Stimulated activated CD4-positive, alpha-beta T cell treated with anti-CD3 and anti-CD28 coated beads, TNF-alpha, amount 100 ng/mL, for 4 hours (primary cell): ENCODE results near the gene ROGDI.
A peak's percentile ranks its signal among the peaks of the same experiment; 100 is the strongest.
"Not testable (repeated sequence)": the region's sequence is repeated elsewhere in the genome, so short reads cannot be mapped to it uniquely, and the experiment has no call there.

ENCODE experiments used
- DNase-seq, 3 experiments: peaks; one replicate each; pipeline ENCODE4 v3.0.0-alpha.2; 2020; ENCODE audit warnings: low read depth in 3 of 3

The ROGDI gene

GRCh38 chr16:4792951-4793513 lies 9.4 kb downstream of the ROGDI start:
- DNase-seq, result no peak

DNA sequence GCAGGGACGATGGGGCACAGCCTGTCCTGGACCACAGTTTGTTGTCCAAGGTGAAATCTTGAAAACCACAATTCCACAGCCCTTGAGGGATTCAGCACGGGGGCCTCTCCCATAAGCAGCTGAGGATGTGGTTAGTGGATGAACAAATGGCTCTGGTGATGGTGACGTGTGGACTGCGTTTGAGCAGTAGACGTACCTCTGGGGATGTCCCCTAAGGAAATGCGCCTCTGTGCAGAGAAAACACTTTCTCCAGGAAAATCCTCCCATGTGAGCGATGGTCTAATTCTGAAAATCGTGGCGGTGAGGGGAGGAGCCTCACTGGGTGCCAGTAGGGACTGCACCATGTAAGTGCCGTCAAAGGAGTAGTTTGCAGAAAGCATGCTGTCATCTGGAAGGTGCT lies 11.6 kb downstream of the ROGDI start:
- no peak for DNase-seq

- DNase-seq, result no peak
Measured at GRCh38 chr16:4790261-4790660, 12.2 kb downstream of the ROGDI start.

DNA sequence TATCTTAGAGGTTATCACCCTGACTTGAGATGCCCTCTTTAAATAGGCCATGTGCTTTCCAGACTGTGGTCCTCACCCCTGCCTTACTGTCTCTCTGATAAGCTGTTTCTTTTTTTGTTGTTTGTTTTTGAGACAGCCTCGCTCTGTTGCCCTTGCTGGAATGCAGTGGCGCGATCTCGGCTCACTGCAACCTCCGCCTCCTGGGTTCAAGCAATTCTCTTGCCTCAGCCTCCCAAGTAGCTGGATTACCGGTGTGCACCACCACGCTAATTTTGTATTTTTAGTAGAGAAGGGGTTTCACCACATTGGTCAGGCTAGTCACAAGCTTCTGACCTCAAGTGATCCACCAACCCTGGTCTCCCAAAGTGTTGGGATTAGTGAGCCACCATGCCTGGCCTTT lies 13.5 kb downstream of the ROGDI start:
- DNase-seq, result no peak

- DNase-seq, result no peak
Measured at GRCh38 chr16:4788489-4788889, 13.9 kb downstream of the ROGDI start.

- DNase-seq, result no peak
Measured at GRCh38 chr16:4787627-4788482, 14.6 kb downstream of the ROGDI start, which contains the start of gene SEPTIN12. Gene SEPTIN12, minus strand, starts transcription at chr16:4788345. Its CDS starts 700 bp downstream, at chr16:4787645.

- DNase-seq, result no peak
Measured at GRCh38 chr16:4787068-4787467, 15.4 kb downstream of the ROGDI start.

DNA sequence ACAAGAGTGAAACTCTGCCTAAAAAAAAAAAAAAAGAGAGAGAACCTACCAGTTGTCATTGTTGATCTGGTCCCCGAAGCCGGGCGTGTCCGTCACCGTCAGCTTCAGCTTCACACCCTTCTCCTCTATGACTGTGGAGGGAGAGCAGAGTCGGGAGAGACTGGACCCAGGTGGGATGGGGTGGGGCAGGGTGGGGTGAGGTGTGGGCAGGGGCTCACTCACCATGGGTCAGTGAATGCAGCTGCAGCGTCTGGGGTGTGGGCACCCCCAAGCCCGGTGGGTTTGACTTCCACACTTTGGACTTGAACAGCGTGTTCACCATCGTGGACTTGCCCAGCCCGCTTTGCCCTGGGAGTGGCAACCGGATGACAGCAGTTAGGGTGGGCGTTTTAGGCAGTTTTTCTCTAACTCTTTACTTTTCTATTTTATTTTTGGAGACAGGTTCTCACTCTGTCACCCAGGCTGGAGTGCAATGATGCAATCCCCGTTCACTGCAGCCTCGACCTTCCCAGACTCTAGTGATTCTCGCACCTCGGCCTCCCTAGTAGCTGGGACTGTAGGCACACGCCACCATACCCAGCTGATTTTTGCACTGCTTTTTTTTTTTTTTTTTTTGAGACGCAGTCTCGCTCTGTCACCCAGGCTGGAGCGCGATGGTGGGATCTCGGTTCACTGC lies 16.5 kb downstream of the ROGDI start:
- DNase-seq, result no peak

DNA sequence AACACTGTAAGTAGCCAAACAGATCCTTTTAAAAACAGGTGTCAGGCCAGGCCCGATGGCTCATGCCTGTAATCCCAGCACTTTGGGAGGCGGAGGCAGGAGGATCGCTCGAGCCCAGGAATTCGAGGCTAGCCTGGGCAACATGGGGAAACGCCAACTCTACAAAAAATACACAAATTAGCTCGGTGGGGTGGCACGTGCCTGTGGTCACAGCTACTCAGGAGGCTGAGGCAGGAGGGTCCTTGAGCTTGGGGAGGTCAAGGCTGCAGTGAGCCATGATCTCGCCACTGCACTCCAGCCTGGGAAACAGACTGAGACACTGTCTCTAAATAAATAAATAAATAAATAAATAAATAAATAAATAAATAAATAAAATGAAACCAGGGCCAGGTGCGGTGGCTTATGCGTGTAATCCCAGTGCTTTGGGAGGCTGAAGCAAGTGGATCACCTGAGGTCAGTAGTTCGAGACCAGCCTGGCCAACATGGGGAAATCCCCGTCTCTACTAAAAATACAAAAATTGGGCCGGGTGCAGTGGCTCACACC lies 17.9 kb downstream of the ROGDI start:
- DNase-seq, result not testable (repeated sequence)

GRCh38 chr16:4783951-4784336 lies 18.5 kb downstream of the ROGDI start:
- DNase-seq, result no peak

GRCh38 chr16:4783251-4783950 lies 19.0 kb downstream of the ROGDI start:
- no peak for DNase-seq

- DNase-seq, result no peak
Measured at GRCh38 chr16:4780235-4780634, 22.2 kb downstream of the ROGDI start.

DNA sequence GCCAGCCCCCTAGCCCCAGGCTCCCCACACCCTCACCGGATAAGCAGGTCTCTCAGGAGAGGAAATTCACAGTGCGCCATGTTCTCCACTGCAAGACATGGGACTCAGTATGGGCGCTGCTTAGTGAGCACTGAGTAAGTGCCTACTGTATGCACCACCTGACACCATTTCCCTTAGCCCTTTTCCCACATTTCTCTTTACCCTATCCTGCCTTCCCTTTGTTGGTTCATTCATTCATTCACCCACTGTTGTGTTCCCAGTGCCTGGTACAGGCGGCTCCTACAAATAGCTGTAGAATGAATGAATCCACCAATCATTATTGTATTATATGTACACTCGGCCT lies 24.4 kb downstream of the ROGDI start:
- DNase-seq, result no peak

DNA sequence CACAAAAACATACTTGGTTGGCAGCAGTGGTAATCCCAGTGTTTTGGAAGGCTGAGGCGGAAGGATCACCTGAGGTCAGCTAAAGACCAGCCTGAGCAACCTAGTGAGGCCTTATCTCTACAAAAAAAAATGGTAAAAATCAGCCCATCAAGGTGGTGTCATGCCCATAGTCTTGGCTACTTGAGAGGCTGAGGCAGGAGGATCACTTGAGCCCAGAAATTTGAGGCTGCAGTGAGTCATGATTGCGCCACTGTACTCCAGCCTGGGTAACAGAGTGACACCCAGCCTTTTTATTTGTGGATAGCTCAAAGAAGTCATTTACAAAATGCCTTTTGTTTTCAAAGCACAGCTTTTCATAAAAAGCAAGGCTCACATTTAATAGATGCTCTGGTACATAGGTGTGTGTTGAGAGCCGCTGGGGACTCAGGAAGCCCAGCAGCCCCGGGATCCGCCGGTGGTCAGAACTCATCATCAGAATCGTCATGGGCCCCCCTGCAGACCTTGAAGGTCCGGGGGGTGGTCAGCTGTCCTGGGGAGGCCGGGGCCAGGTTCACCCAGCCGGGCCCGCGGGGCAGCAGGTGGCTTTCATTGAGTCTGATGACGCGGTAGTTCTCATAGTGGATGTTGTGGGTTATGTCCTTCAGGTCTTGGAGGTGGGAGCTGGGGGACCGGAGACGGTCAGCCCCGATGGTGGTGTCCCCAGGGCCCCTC lies 24.9 kb downstream of the ROGDI start:
- no peak for DNase-seq

GRCh38 chr16:4776141-4776705 lies 26.2 kb downstream of the ROGDI start:
- DNase-seq, result no peak

- no peak for DNase-seq
Measured at GRCh38 chr16:4775005-4775404, 27.4 kb downstream of the ROGDI start.

- DNase-seq, result no peak
Measured at GRCh38 chr16:4772351-4772750, 30.1 kb downstream of the ROGDI start.

DNA sequence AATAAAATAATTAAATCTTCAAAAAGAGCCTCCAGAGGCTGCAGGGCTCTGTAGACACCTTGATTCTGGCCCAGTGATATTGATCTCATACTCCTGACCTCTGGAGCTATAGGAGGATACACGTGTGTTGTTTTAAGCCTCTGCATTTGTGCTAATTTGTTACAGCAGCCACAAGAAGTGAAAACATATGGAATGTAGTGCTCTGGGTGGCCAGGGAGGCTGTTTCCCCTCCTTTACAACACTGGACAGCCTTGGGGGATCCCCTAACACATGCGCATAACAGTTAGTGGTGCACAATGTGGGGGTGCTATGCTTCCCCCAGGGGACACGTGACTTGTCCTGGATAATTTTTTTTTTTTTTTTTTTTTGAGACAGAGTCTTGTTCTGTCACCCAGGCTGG lies 30.8 kb downstream of the ROGDI start:
- DNase-seq, result no peak

GRCh38 chr16:4769306-4769638 lies 33.2 kb downstream of the ROGDI start:
- DNase-seq, result no peak

GRCh38 chr16:4768549-4769305 lies 33.7 kb downstream of the ROGDI start:
- peak; percentile 65 to 81 (median 67) for DNase-seq
